ENCODE data around the gene HES2. TPM values are rescaled to one million over a fixed set of nuclear protein-coding genes. Genes with fewer than 3 reads are reported as not detected.
"Not testable (repeated sequence)": the region's sequence is repeated elsewhere in the genome, so short reads cannot be mapped to it uniquely, and the experiment has no call there.

Gene HES2
- total and polyA plus RNA-seq, 9 donors, result 0.08 to 9.2 (median 0.43) TPM; not detected in 3

GRCh38 chr1:6435129-6435528 is 15.4 kb upstream of the HES2 start:
- no peak overlapping the region for H3K27ac ChIP-seq
- intact Hi-C loops (cut with DNase I), result loop anchor here in 1 of 4 donors (10.0 kb wide), 1 partner anchor 190 kb away; the partner anchor contains the start of gene HES3
- WGBS, 3 donors, result 72 to 79% (median 78%) methylated on average over 15 of the region's 15 CpGs
- no peaks in the 10 kb centered on the region for H3K9me3 ChIP-seq
- peaks cover under 1% of the 10 kb centered on the region for H3K4me1 ChIP-seq (ENCODE audit: insufficient read depth)
- no peak for TF ChIP-seq EP300 (IDR thresholded peaks at IDR 0.05)
- TF ChIP-seq CTCF (IDR thresholded peaks at IDR 0.05), result no peak
- no peaks in the 10 kb centered on the region for H3K27me3 ChIP-seq
- H3K4me3 ChIP-seq, result no peak overlapping the region
- DNase-seq, result no peak
- H3K36me3 ChIP-seq, result no peaks in the 10 kb centered on the region

DNA sequence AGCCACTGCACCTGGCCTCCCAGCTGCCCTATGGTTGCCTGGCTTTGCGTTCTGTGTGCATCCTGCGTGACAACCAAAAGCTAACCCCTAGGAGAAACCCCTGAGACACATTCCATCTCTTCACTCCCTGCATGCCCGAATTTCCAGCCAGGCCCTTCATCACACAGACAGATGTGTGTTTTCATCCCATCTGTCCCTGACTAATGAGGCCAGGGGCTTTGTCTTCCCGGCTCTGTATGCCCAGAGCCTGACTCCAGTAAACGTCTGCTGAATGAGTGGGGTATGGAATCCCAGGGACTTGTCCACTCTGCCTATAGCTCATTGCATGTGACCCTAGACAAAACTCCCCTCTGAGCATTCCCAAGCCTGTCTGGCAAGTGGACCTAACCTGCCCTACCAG is 14.5 kb upstream of the HES2 start:
- H3K27ac ChIP-seq, result no peak overlapping the region
- no peaks in the 10 kb centered on the region for H3K27me3 ChIP-seq
- no peaks in the 10 kb centered on the region for H3K9me3 ChIP-seq
- DNase-seq, result no peak
- no peaks in the 10 kb centered on the region for H3K36me3 ChIP-seq
- TF ChIP-seq EP300 (IDR thresholded peaks at IDR 0.05) (no peak), CTCF (IDR thresholded peaks at IDR 0.05) (no peak), POLR2A (IDR thresholded peaks at IDR 0.05) (no peak)
- intact Hi-C loops (cut with DNase I), result loop anchor here in 1 of 4 donors (10.0 kb wide), 1 partner anchor 189 kb away; the partner anchor contains the start of gene HES3
- WGBS, 3 donors, result 62 to 71% (median 66%) methylated on average over 5 of the region's 5 CpGs
- H3K4me3 ChIP-seq, result no peak overlapping the region
- H3K4me1 ChIP-seq (ENCODE audit: insufficient read depth), result no peaks in the 10 kb centered on the region

DNA sequence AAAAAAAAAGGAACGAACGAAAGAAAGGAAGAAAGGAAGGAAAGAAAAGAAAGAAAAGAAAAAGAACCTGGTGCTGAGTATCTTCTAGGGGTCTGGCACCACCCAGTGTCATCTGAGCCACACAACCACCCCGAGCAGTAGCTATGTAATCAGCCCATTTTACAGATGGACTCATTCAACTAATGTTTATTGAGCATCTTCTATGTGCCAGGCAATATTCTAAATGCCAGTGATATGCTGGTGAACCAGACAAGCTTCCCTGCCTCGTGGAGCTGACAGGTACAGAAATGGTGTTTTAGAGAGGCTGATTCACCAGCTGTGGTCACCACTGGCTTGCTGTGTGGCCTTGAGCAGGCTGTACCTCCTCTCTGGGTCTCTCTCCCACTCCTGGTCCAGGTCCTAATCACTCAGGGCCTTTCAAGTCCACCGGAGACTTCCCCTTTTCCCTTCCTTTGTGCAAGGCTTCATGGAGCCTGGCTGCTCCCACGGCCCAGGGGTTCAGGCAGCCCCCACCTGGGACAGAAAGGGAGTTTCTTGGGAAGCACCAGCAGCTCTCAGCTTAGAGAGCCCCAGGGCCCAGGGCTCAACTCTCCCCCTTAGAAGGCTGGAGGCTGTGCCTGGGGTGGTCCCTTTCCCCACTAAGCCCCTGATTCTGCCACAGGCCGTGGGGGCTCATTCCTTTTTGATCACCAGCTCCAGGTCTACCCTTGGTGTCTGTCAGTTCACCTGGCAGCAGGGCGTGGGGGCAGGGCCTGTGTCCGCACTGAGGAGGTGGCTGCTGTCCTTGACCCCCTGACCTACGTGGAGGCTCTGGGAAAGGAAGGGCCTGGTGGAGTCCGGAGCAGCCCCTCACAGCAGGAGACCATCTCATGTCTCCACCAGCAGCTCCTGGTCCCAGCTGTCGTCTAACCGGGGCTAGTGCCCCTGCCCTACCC is 12.2 kb upstream of the HES2 start:
- intact Hi-C loops (cut with DNase I), result loop anchor here in 1 of 4 donors (10.0 kb wide), 1 partner anchor 187 kb away; the partner anchor contains the start of gene HES3
- H3K27me3 ChIP-seq, result not testable (repeated sequence)

DNA sequence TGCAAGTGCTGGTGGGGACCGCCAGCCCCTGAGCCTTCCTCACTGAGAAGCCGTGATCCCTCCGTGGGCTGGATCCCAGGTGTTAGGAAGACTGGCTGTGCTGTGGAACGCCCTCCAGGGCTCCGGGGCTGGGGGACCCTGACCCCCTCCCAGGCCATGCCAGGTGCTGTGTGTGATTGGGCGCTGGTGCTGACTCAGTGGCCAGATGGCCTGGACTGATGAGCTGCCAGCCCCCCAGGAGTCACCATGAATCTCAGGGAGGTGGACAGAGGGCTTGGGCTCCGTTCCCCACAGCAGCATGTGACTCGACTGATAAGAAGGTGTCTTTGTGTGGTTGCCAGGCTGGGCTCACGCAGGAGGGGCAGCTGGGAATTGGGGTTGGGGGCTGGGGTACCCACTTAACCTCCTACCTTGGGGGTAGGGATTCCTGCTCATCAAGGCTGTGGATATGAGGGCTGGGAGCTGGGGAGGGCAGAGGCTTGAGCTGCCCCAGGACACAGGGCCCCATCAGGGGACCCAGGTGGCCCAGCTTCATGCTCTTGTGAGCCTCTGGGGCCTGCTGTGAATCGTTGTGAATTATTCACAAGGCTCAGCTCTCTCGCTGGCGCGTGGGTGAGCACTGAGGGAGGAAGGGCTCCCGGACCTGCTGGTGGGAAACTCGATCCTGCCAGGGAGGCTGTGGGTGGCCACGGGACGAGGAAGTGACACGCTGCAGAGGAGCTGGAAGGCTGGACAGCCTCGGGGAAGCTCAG is 10.1 kb upstream of the HES2 start:
- DNase-seq; H3K27me3 ChIP-seq; H3K9me3 ChIP-seq; H3K4me3 ChIP-seq; H3K4me1 ChIP-seq (ENCODE audit: insufficient read depth); H3K27ac ChIP-seq; H3K36me3 ChIP-seq: not testable (repeated sequence)
- intact Hi-C loops (cut with DNase I), result loop anchor here in 1 of 4 donors (10.0 kb wide), 1 partner anchor 185 kb away; the partner anchor contains the start of gene HES3
- 19 to 28% (median 22%) methylated on average over 17 to 19 of the region's 19 CpGs for WGBS, 3 donors

More for the DNA sequence above, 12.2 kb upstream of the HES2 start:
- 51 to 64% (median 55%) methylated on average over 12 to 13 of the region's 13 CpGs for WGBS, 3 donors
- H3K4me3 ChIP-seq; H3K9me3 ChIP-seq; H3K36me3 ChIP-seq; H3K27ac ChIP-seq; H3K4me1 ChIP-seq (ENCODE audit: insufficient read depth): not testable (repeated sequence)
- DNase-seq, result peak in 1 of 5 donors; percentile 19

GRCh38 chr1:6428453-6428852 is 8.7 kb upstream of the HES2 start:
- peaks cover 12% of the 10 kb centered on the region for H3K27me3 ChIP-seq
- H3K4me3 ChIP-seq; H3K27ac ChIP-seq; H3K4me1 ChIP-seq (ENCODE audit: insufficient read depth); H3K36me3 ChIP-seq; intact Hi-C loops (cut with DNase I); DNase-seq; H3K9me3 ChIP-seq: not testable (repeated sequence)
- 50 to 60% (median 52%) methylated on average over 1 to 6 of the region's 6 CpGs for WGBS, 3 donors
